Measurements from ENCODE around the gene PNPLA6. TPM values are rescaled to one million over a fixed set of nuclear protein-coding genes. Genes with fewer than 3 reads are reported as not detected.

The PNPLA6 gene
- total and polyA plus RNA-seq, 2 of the 4 experiments (the other 2 are of a cell fraction) = 17.9 to 52.7 TPM

DNA sequence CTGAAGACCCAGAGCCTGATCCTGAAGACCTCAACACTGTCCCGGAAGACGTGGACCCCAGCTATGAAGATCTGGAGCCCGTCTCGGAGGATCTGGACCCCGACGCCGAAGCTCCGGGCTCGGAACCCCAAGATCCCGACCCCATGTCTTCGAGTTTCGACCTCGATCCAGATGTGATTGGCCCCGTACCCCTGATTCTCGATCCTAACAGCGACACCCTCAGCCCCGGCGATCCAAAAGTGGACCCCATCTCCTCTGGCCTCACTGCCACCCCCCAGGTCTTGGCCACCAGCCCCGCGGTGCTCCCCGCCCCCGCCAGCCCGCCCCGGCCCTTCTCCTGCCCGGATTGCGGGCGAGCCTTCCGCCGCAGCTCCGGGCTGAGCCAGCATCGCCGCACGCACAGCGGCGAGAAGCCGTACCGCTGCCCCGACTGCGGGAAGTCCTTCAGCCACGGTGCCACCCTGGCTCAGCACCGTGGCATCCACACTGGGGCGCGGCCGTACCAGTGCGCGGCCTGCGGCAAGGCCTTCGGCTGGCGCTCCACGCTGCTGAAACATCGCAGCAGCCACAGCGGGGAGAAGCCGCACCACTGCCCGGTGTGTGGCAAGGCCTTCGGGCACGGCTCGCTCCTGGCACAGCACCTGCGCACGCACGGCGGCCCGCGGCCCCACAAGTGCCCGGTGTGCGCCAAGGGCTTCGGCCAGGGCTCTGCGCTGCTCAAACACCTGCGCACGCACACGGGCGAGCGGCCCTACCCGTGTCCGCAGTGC lies 16.0 kb upstream of the PNPLA6 start:
- H3K56ac ChIP-seq (ENCODE audit: extremely low read depth, insufficient read depth, low read length) = no peak overlapping the region
- no TSS peak for BruUV-seq (replicated peaks)
- H2BK120ac ChIP-seq (ENCODE audit: low read depth, low read length) = no peak overlapping the region
- in situ Hi-C loops (cut with MboI; ENCODE audit: low sequenced_read_pairs) = no loop called here
- CTCF ChIA-PET = no interaction called here
- intact Hi-C loops (cut with micrococcal nuclease) = loop anchor here (5.0 kb wide), 1 partner anchor 122 kb away; no protein-coding TSS in a partner anchor
- peaks cover 14% of the 10 kb centered on the region; the same call in 1 of the 2 replicates for H3K36me3 ChIP-seq (ENCODE audit: control insufficient read depth, insufficient read depth, low read length)
- no peak overlapping the region for H4K8ac ChIP-seq (ENCODE audit: low read depth in 2 of 2, low read length in 2 of 2)
- no peak overlapping the region for H3K4me3 ChIP-seq (ENCODE audit: insufficient read depth, low read depth, low read length)
- H2AK9ac ChIP-seq (replicated peaks; ENCODE audit: low read depth, low read length, poor library complexity) = no peak overlapping the region
- WGBS, 2 experiments (ENCODE audit: extremely low coverage in 2 of 2, insufficient read length in 1 of 2) = 98% methylated on average over 54 of the region's 74 CpGs; no CpG with 5 or more reads in 1 of the 2 experiments
- H2AK5ac ChIP-seq (ENCODE audit: low read depth, low read length) = no peak overlapping the region
- H3K4me2 ChIP-seq (ENCODE audit: low read depth, low read length) = no peak overlapping the region
- no peak overlapping the region for H3K4ac ChIP-seq (ENCODE audit: low read depth, low read length)
- no peak overlapping the region for H3K18ac ChIP-seq (ENCODE audit: low read depth, low read length)
- H3K9me1 ChIP-seq (ENCODE audit: insufficient read depth, low read length) = peaks cover 7% of the 10 kb centered on the region; the same call in 1 of the 2 replicates
- no peak for DNase-seq
- no peak overlapping the region for H4K91ac ChIP-seq (ENCODE audit: insufficient read depth, low read depth, low read length)
- H3K79me1 ChIP-seq (ENCODE audit: low read depth in 1 of 2, low read length in 2 of 2) = peaks cover 20 to 46% of the 10 kb centered on the region in 2 experiments
- no peaks in the 10 kb centered on the region for H3K27me3 ChIP-seq (ENCODE audit: control insufficient read depth, insufficient read depth, low read length)
- no peak overlapping the region for H3K27ac ChIP-seq (ENCODE audit: insufficient read depth, low read length)
- POLR2A ChIA-PET (ENCODE audit: unreplicated experiment) = no interaction called here
- no peak for ATAC-seq (ENCODE audit: low read depth)
- no peak overlapping the region for H3K14ac ChIP-seq (replicated peaks; ENCODE audit: low read depth, low read length)
- H2AFZ ChIP-seq (replicated peaks; ENCODE audit: low read length, poor library complexity) = no peak overlapping the region
- dilution Hi-C loops (cut with HindIII; ENCODE audit: low sequenced_read_pairs, unreplicated experiment) = no loop called here
- no peak overlapping the region for H2BK20ac ChIP-seq (ENCODE audit: low read depth, low read length)
- H2BK5ac ChIP-seq (ENCODE audit: low read depth, low read length, poor library complexity, severe bottlenecking) = no peak overlapping the region
- no peaks in the 10 kb centered on the region for H4K20me1 ChIP-seq (ENCODE audit: insufficient read depth, low read length)
- H3K9ac ChIP-seq (ENCODE audit: low read depth, low read length) = no peak overlapping the region
- no peak overlapping the region for H3K23ac ChIP-seq (ENCODE audit: low read depth, low read length)
- H4K5ac ChIP-seq (ENCODE audit: low read depth, low read length) = no peak overlapping the region
- no peaks in the 10 kb centered on the region for H3K9me3 ChIP-seq (ENCODE audit: control insufficient read depth, insufficient read depth, low read length)
- H3K4me1 ChIP-seq (ENCODE audit: control insufficient read depth, insufficient read depth, low read length) = peaks cover 17% of the 10 kb centered on the region
- H2BK15ac ChIP-seq (ENCODE audit: low read depth, low read length) = no peak overlapping the region
- TF ChIP-seq, protein P1, sequence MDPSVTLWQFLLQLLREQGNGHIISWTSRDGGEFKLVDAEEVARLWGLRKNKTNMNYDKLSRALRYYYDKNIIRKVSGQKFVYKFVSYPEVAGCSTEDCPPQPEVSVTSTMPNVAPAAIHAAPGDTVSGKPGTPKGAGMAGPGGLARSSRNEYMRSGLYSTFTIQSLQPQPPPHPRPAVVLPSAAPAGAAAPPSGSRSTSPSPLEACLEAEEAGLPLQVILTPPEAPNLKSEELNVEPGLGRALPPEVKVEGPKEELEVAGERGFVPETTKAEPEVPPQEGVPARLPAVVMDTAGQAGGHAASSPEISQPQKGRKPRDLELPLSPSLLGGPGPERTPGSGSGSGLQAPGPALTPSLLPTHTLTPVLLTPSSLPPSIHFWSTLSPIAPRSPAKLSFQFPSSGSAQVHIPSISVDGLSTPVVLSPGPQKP (IDR thresholded peaks at IDR 0.05; ENCODE audit: borderline replicate concordance, low read depth, low read length) = no peak
- TF ChIP-seq POLR2A (IDR thresholded peaks at IDR 0.05; ENCODE audit: low read depth, low read length) (no peak), FOS (IDR thresholded peaks at IDR 0.05; ENCODE audit: low read depth, low read length) (no peak), MAZ (IDR thresholded peaks at IDR 0.05; ENCODE audit: borderline replicate concordance, low read depth, low read length) (no peak), RAD21 (IDR thresholded peaks at IDR 0.05; ENCODE audit: low read length) (no peak), CHD1 (IDR thresholded peaks at IDR 0.05; ENCODE audit: low read depth, low read length) (no peak), SMC3 (IDR thresholded peaks at IDR 0.05; ENCODE audit: low read depth, low read length) (no peak), RFX5 (IDR thresholded peaks at IDR 0.05; ENCODE audit: low read depth, low read length) (no peak), RCOR1 (IDR thresholded peaks at IDR 0.05; ENCODE audit: insufficient replicate concordance, low read length) (no peak), CEBPB (IDR thresholded peaks at IDR 0.05; ENCODE audit: low read depth, low read length) (no peak), MXI1 (IDR thresholded peaks at IDR 0.05; ENCODE audit: borderline replicate concordance, low read depth, low read length) (no peak), NFE2L2 (IDR thresholded peaks at IDR 0.05; ENCODE audit: low read depth, low read length) (no peak), MAFK (IDR thresholded peaks at IDR 0.05; ENCODE audit: low read depth, low read length) (no peak)
- TF ChIP-seq, protein P2, sequence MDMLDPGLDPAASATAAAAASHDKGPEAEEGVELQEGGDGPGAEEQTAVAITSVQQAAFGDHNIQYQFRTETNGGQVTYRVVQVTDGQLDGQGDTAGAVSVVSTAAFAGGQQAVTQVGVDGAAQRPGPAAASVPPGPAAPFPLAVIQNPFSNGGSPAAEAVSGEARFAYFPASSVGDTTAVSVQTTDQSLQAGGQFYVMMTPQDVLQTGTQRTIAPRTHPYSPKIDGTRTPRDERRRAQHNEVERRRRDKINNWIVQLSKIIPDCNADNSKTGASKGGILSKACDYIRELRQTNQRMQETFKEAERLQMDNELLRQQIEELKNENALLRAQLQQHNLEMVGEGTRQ (IDR thresholded peaks at IDR 0.05; ENCODE audit: low read depth, low read length) = no peak
- TF ChIP-seq, protein P3, sequence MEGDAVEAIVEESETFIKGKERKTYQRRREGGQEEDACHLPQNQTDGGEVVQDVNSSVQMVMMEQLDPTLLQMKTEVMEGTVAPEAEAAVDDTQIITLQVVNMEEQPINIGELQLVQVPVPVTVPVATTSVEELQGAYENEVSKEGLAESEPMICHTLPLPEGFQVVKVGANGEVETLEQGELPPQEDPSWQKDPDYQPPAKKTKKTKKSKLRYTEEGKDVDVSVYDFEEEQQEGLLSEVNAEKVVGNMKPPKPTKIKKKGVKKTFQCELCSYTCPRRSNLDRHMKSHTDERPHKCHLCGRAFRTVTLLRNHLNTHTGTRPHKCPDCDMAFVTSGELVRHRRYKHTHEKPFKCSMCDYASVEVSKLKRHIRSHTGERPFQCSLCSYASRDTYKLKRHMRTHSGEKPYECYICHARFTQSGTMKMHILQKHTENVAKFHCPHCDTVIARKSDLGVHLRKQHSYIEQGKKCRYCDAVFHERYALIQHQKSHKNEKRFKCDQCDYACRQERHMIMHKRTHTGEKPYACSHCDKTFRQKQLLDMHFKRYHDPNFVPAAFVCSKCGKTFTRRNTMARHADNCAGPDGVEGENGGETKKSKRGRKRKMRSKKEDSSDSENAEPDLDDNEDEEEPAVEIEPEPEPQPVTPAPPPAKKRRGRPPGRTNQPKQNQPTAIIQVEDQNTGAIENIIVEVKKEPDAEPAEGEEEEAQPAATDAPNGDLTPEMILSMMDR (conservative IDR thresholded peaks at IDR 0.05; ENCODE audit: low read depth, low read length) = no peak
